Astrocyte of the cerebellum (primary cell): ENCODE results near the gene ST14.

ENCODE experiments used
- DNase-seq: peaks from one replicate; pipeline ENCODE4 v3.0.0-alpha.2; 2011; ENCODE audit warnings: low read depth
- H3K4me3 ChIP-seq: 2 replicates; pipeline ENCODE4 v1.5.1; 2011; ENCODE audit warnings: mild to moderate bottlenecking, low read depth, low read length, moderate library complexity
- CTCF ChIP-seq: IDR thresholded peaks from 2 replicates; pipeline ENCODE4 v1.5.1; 2012; ENCODE audit warnings: low read length, low read depth, moderate library complexity, mild to moderate bottlenecking; ENCODE audit errors: missing control alignments
- in situ Hi-C: cut with HindIII; loops from 2 replicates; pipeline ENCODE4 v1.10.0; 2017; ENCODE audit warnings: low sequenced_read_pairs

ST14 gene

GRCh38 chr11:130160498-130161155, 1.0 kb downstream of the ST14 start:
- no peak overlapping the region for H3K4me3 ChIP-seq
- in situ Hi-C loops, result no loop called here
- no peak for TF ChIP-seq CTCF
- no peak for DNase-seq

- no peak overlapping the region for H3K4me3 ChIP-seq
- in situ Hi-C loops, result no loop called here
- no peak for TF ChIP-seq CTCF
- no peak for DNase-seq
Measured at GRCh38 chr11:130161441-130162145, 2.0 kb downstream of the ST14 start.

- no peak for TF ChIP-seq CTCF
- in situ Hi-C loops, result no loop called here
- no peak overlapping the region for H3K4me3 ChIP-seq
- no peak for DNase-seq
Measured at GRCh38 chr11:130162733-130163132, 3.2 kb downstream of the ST14 start.

GRCh38 chr11:130163346-130164220, 4.0 kb downstream of the ST14 start:
- in situ Hi-C loops, result no loop called here
- TF ChIP-seq CTCF, result no peak
- no peak for DNase-seq
- no peak overlapping the region for H3K4me3 ChIP-seq

- TF ChIP-seq CTCF, result no peak
- no peak overlapping the region for H3K4me3 ChIP-seq
- no peak for DNase-seq
- in situ Hi-C loops, result no loop called here
Measured at GRCh38 chr11:130164221-130164570, 4.6 kb downstream of the ST14 start.

- no peak for DNase-seq
- no peak for TF ChIP-seq CTCF
- in situ Hi-C loops, result no loop called here
- H3K4me3 ChIP-seq, result no peak overlapping the region
Measured at GRCh38 chr11:130165601-130166456, 6.2 kb downstream of the ST14 start.
